ENCODE data around the gene SAMD14. TPM values are rescaled to one million over a fixed set of nuclear protein-coding genes. Genes with fewer than 3 reads are reported as not detected.

Gene SAMD14
- total RNA-seq, result 2.5 and 2.7 TPM in 2 replicates

DNA sequence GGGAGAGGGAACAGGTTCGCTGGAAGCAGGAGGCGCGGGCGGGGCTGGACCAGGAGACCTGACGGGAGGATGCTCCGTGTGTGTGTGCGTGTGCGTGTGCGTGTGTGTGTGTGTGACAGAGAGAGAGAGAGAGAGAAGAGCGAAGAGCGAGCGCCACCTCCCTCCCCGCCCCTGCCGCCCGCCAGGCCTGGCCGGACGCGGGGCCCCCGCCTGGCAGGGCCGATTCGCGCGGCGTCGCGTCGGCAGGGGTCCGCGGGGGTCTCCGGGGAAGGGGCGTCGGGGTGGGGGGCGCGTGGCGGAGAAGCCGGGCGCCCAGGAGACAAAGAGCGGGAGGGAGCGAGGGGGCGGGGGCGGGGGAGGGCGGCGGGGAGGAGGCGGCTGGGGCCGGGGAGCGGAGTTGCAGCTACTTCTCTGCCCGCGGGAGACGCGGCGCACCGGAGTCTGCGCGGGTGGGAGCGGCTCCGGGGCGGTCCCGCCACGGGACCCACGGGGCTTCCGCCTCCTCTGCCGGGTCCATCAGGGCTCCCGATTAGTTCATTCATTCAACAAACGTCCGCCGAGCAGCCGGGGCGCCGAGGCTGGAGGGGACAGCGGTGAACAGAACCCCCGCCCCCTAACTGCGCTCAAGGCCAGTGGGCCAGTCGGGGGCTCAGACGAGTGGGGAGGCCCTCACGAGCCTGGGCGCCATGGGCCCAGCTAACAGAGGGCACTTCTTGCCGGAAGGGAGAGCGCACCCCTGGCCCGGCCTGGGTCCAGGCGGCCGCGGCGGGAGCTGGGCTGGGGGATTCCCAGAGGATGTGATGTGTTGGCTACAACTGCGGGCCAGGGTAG is at the start of gene SAMD14:
Gene SAMD14, minus strand, starts transcription at position 433 of the 831 bp plus-strand sequence. CDS start 5,201 bp downstream, outside the sequence.
- peaks cover 21% of the 10 kb centered on the region for H3K4me1 ChIP-seq (ENCODE audit: insufficient read depth, low read length)
- H2AFZ ChIP-seq (ENCODE audit: low read length), result peak within 1 kb of the TSS; percentile 33
- TF ChIP-seq, protein P1, sequence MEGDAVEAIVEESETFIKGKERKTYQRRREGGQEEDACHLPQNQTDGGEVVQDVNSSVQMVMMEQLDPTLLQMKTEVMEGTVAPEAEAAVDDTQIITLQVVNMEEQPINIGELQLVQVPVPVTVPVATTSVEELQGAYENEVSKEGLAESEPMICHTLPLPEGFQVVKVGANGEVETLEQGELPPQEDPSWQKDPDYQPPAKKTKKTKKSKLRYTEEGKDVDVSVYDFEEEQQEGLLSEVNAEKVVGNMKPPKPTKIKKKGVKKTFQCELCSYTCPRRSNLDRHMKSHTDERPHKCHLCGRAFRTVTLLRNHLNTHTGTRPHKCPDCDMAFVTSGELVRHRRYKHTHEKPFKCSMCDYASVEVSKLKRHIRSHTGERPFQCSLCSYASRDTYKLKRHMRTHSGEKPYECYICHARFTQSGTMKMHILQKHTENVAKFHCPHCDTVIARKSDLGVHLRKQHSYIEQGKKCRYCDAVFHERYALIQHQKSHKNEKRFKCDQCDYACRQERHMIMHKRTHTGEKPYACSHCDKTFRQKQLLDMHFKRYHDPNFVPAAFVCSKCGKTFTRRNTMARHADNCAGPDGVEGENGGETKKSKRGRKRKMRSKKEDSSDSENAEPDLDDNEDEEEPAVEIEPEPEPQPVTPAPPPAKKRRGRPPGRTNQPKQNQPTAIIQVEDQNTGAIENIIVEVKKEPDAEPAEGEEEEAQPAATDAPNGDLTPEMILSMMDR (IDR thresholded peaks at IDR 0.05; ENCODE audit: extremely low read depth, low read depth, low read length), result no peak
- no peaks in the 10 kb centered on the region for H3K27me3 ChIP-seq (ENCODE audit: insufficient read depth, low read length)
- H3K27ac ChIP-seq (ENCODE audit: low read depth, low read length), result no peak within 1 kb of the TSS
- no peaks in the 10 kb centered on the region for H3K79me2 ChIP-seq (ENCODE audit: insufficient read depth, low read length)
- H3K9me3 ChIP-seq (ENCODE audit: low read depth, low read length), result no peaks in the 10 kb centered on the region
- peaks cover 12% of the 10 kb centered on the region for H3K36me3 ChIP-seq (ENCODE audit: insufficient read depth, low read length)
- peak; percentile 97 for DNase-seq (ENCODE audit: insufficient read length, low spot score, missing footprints)
- peak within 1 kb of the TSS; percentile 83 for H3K4me2 ChIP-seq (ENCODE audit: insufficient read depth, low read length)
- H4K20me1 ChIP-seq (ENCODE audit: insufficient read depth, low read length), result peaks cover 21% of the 10 kb centered on the region
- H3K4me3 ChIP-seq (ENCODE audit: insufficient read depth, low read length), result peak within 1 kb of the TSS; percentile 71

- no peaks in the 10 kb centered on the region for H3K9me3 ChIP-seq (ENCODE audit: low read depth, low read length)
- H3K4me3 ChIP-seq (ENCODE audit: insufficient read depth, low read length), result peak overlapping the region; percentile 16
- H3K4me2 ChIP-seq (ENCODE audit: insufficient read depth, low read length), result peak overlapping the region; percentile 54
- H2AFZ ChIP-seq (ENCODE audit: low read length), result no peak overlapping the region
- H3K27ac ChIP-seq (ENCODE audit: low read depth, low read length), result peak overlapping the region; percentile 97
- peaks cover 42% of the 10 kb centered on the region for H3K4me1 ChIP-seq (ENCODE audit: insufficient read depth, low read length)
- H3K36me3 ChIP-seq (ENCODE audit: insufficient read depth, low read length), result peaks cover 10% of the 10 kb centered on the region
- no peaks in the 10 kb centered on the region for H3K79me2 ChIP-seq (ENCODE audit: insufficient read depth, low read length)
- peak; percentile 96 for DNase-seq (ENCODE audit: insufficient read length, low spot score, missing footprints)
- peaks cover 6% of the 10 kb centered on the region for H4K20me1 ChIP-seq (ENCODE audit: insufficient read depth, low read length)
- TF ChIP-seq, protein P1 (IDR thresholded peaks at IDR 0.05; ENCODE audit: extremely low read depth, low read depth, low read length), result peak; percentile 46
- H3K27me3 ChIP-seq (ENCODE audit: insufficient read depth, low read length), result no peaks in the 10 kb centered on the region
These were observed 48.2 kb upstream of the SAMD14 start for GRCh38 chr17:50177983-50178834.

- peak overlapping the region; percentile 97 for H3K27ac ChIP-seq (ENCODE audit: low read depth, low read length)
- no peak overlapping the region for H2AFZ ChIP-seq (ENCODE audit: low read length)
- H3K27me3 ChIP-seq (ENCODE audit: insufficient read depth, low read length), result no peaks in the 10 kb centered on the region
- H3K36me3 ChIP-seq (ENCODE audit: insufficient read depth, low read length), result peaks cover 10% of the 10 kb centered on the region
- H3K79me2 ChIP-seq (ENCODE audit: insufficient read depth, low read length), result no peaks in the 10 kb centered on the region
- DNase-seq (ENCODE audit: insufficient read length, low spot score, missing footprints), result peak; percentile 75
- TF ChIP-seq, protein P1 (IDR thresholded peaks at IDR 0.05; ENCODE audit: extremely low read depth, low read depth, low read length), result no peak
- peak overlapping the region; percentile 16 for H3K4me3 ChIP-seq (ENCODE audit: insufficient read depth, low read length)
- H3K4me1 ChIP-seq (ENCODE audit: insufficient read depth, low read length), result peaks cover 48% of the 10 kb centered on the region
- peak overlapping the region; percentile 54 for H3K4me2 ChIP-seq (ENCODE audit: insufficient read depth, low read length)
- H4K20me1 ChIP-seq (ENCODE audit: insufficient read depth, low read length), result no peaks in the 10 kb centered on the region
- H3K9me3 ChIP-seq (ENCODE audit: low read depth, low read length), result no peaks in the 10 kb centered on the region
These were observed 47.5 kb upstream of the SAMD14 start for GRCh38 chr17:50177476-50177875.
